GM20000 (cell line): ENCODE results near the gene SPOCK1.

Experiments used
- DNase-seq: peaks from one replicate; pipeline ENCODE4 v3.0.0; 2012; ENCODE audit warnings: low spot score
- TF ChIP-seq, protein P1 (sequence below): IDR thresholded peaks from 2 replicates; pipeline ENCODE4 v1.5.1; 2012; ENCODE audit warnings: mild to moderate bottlenecking, control low read depth; ENCODE audit errors: extremely low read depth, missing control alignments

Gene SPOCK1

DNA sequence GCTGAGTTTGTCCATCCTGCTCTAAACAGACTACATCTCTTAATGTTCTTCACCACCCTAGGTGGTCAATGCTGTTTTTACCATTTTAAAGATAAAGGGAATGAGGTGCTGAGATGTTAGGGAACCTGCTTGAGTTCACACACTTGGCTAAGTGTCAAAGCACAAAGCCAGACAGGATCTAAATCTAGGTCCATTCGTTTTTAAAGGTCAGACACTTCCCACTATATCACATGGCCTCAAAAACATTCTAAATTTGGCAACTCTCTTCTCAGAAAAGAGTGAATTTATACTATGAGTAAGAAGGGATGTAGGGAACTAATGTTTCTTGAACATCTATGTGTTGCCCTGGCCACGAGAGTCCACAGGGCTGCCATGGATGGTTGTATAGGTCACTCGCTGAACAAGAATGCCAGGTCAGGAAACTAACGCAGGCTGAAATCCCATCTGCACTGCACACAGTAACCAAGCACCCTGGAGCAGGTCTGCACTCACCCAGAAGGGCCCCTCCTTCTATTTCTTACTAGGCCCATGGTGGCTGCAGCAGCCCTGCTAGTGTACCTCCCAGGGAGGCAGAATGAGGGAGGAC is 213.0 kb downstream of the SPOCK1 start:
- DNase-seq, result no peak
- TF ChIP-seq, protein P1, sequence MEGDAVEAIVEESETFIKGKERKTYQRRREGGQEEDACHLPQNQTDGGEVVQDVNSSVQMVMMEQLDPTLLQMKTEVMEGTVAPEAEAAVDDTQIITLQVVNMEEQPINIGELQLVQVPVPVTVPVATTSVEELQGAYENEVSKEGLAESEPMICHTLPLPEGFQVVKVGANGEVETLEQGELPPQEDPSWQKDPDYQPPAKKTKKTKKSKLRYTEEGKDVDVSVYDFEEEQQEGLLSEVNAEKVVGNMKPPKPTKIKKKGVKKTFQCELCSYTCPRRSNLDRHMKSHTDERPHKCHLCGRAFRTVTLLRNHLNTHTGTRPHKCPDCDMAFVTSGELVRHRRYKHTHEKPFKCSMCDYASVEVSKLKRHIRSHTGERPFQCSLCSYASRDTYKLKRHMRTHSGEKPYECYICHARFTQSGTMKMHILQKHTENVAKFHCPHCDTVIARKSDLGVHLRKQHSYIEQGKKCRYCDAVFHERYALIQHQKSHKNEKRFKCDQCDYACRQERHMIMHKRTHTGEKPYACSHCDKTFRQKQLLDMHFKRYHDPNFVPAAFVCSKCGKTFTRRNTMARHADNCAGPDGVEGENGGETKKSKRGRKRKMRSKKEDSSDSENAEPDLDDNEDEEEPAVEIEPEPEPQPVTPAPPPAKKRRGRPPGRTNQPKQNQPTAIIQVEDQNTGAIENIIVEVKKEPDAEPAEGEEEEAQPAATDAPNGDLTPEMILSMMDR, result no peak

DNA sequence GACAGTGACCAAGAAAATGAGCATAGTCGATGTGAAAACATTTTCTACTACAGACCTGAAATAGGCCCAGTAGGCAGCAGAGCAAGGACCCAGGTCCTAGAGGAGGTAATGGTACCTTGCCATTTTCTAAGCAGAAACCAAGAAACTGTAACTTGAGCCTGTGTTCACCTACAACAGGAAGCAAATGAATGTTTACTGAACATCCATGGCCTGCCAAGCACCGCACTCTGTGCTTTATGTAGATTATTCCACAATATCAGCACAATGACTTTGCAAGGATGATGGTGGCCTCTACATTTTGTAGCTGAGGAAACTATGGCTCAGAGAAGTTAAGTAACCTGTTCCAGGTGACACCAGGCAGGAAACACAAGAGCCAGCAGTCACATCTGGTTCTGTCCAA is 215.3 kb downstream of the SPOCK1 start:
- TF ChIP-seq, protein P1, result no peak
- no peak for DNase-seq

DNA sequence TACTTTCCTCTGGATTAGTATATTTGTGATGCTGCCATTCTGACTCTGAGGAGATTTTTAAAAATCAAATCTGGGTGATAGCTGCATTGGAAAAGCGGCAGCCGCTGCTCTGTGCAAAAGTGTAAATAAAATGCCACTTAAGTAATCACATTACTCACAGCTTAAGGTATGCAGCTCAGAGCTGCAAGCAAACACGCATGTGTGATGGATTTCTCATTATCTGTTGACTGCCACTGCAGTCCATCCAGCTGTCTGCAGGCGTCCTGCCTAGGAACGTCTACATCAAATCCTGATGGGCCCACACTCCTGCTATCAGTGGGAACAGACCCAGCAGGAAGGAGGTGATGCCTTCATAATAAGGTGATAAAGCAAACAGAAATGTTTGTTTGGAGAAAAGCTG is 216.9 kb downstream of the SPOCK1 start:
- TF ChIP-seq, protein P1, result no peak
- no peak for DNase-seq

DNA sequence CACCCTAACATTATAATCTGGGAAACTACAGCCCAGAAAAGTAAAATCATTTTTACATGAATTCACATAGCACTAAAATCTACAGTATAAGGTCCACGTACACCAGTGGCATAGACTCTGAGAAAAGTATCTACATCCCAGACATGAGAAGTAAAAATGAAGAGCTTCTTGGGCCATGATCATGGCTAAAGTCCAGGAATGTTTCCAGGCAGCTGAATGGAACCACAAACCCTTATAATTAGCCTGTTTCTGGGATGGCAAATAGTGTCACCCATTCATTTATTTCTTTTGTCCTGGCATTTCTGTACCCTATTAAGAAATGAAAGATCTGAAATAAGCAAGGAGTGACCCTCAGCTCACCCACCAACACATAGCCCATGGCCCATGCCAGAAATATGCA is 217.9 kb downstream of the SPOCK1 start:
- TF ChIP-seq, protein P1, result no peak
- no peak for DNase-seq

DNA sequence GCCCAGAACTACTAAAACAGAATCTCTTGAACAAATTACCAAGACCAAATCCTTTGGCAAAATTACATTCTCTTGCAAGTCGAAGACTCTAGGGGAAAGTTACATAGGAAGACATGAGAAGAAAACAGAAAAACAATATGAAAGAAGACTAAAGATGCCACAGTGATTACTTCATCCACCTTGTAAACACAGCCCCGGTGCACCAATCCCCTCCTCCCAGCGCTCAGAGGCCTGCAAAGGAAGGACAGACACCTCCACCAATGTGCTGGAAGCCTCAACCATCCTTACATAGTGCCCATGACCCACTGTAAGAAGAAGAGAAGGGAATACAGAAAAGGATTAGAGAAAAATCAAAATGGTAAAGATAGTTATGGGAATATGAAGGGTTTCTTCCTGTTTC is 218.5 kb downstream of the SPOCK1 start:
- TF ChIP-seq, protein P1, result no peak
- DNase-seq, result no peak

DNA sequence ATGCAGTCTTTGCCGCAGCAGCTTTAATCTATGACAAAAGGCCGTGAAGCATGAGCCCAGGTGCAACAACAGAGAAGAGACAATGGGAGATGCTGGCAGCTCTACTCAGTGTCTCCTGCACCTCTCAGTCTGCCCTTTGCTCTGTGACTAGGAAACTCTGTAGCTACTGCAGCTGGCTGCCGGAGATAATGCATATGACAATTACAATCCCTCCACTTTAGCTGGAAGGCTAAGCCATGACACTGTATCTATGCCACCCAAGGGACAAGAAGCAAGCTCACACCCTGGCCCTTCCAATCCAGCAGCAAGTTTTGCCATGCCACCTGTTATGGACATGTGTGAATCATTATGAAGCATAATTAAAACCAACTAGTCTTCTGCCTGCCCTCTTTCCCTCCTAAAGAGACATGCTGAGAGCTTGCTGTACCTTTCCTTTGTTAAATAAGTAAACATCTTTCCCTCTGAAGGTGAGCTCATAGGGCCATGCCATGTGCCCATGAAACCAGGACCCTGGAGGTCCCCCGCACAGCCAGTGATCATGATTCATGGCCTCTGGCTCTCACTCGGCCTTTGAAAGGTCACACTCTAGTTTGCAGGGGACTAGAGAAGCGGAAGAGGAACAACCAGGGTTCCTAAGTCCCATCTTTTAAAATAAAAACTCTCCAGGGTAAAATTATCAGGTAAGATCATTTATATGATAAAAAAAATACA is 219.4 kb downstream of the SPOCK1 start:
- DNase-seq, result no peak
- TF ChIP-seq, protein P1, result no peak

DNA sequence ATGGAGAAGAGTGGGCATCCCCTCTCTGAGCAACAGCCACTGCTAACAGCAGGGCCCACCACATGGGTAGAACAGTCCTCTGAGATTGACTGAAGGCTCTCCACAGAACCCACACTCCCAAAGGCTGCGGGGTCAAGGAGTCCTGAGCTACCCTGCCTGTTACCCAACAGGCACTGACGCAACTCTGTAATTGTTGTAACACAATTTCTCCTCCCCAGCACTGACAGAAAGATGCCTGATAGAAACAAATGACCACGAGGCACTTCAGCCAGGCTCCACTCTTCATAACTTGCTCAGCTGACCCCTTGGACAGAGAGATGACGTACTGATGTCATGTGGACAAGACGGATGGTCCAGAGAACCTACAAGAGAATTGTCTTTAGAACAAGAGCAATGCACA is 220.7 kb downstream of the SPOCK1 start:
- TF ChIP-seq, protein P1, result no peak
- no peak for DNase-seq
